Measurements from ENCODE around the gene SHISA7.

The SHISA7 gene

GRCh38 chr19:55447421-55448174, 4.5 kb upstream of the SHISA7 start:
- TF ChIP-seq USF1 (IDR thresholded peaks at IDR 0.05): peak; percentile 64
- TF ChIP-seq TCF12 (IDR thresholded peaks at IDR 0.05; ENCODE audit: low read depth): peak; percentile 33; the same call in 1 of the 2 replicates
- TF ChIP-seq ZBTB7A (IDR thresholded peaks at IDR 0.05; ENCODE audit: low read depth): no peak
- TF ChIP-seq CREB1 (IDR thresholded peaks at IDR 0.05; ENCODE audit: low read depth): no peak
- TF ChIP-seq YY1 (IDR thresholded peaks at IDR 0.05; ENCODE audit: low read depth): 0 out of 2 replicates have a peak, but pooled peaks have one; percentile 17
- TF ChIP-seq RAD21 (IDR thresholded peaks at IDR 0.05; ENCODE audit: low read depth): no peak
- no peak for TF ChIP-seq FOXM1 (IDR thresholded peaks at IDR 0.05; ENCODE audit: borderline replicate concordance, low read depth)
- TF ChIP-seq EGR1 (IDR thresholded peaks at IDR 0.05): no peak
- TF ChIP-seq MAX (IDR thresholded peaks at IDR 0.05): peak; percentile 83
- no peak for TF ChIP-seq TAF1 (IDR thresholded peaks at IDR 0.05; ENCODE audit: low read depth)
- TF ChIP-seq REST (IDR thresholded peaks at IDR 0.05; ENCODE audit: low read depth): no peak
- peak; percentile 45; the same call in 1 of the 2 replicates for TF ChIP-seq EP300 (IDR thresholded peaks at IDR 0.05; ENCODE audit: borderline replicate concordance)
- TF ChIP-seq TEAD4 (IDR thresholded peaks at IDR 0.05): peak; percentile 52; the same call in 1 of the 2 replicates
- peak; percentile 38; the same call in 1 of the 2 replicates for TF ChIP-seq CEBPB (IDR thresholded peaks at IDR 0.05)
- TF ChIP-seq NFIC (IDR thresholded peaks at IDR 0.05): peak; percentile 95

- TF ChIP-seq YY1 (IDR thresholded peaks at IDR 0.05; ENCODE audit: low read depth) (no peak), FOXM1 (IDR thresholded peaks at IDR 0.05; ENCODE audit: borderline replicate concordance, low read depth) (no peak), RAD21 (IDR thresholded peaks at IDR 0.05; ENCODE audit: low read depth) (no peak), CREB1 (IDR thresholded peaks at IDR 0.05; ENCODE audit: low read depth) (no peak), NFIC (IDR thresholded peaks at IDR 0.05) (no peak), MAX (IDR thresholded peaks at IDR 0.05) (no peak), REST (IDR thresholded peaks at IDR 0.05; ENCODE audit: low read depth) (no peak), USF1 (IDR thresholded peaks at IDR 0.05) (no peak), TEAD4 (IDR thresholded peaks at IDR 0.05) (no peak), TCF12 (IDR thresholded peaks at IDR 0.05; ENCODE audit: low read depth) (no peak), TAF1 (IDR thresholded peaks at IDR 0.05; ENCODE audit: low read depth) (no peak)
Observed at GRCh38 chr19:55446060-55446459, 3.0 kb upstream of the SHISA7 start.

- no peak for TF ChIP-seq EGR1 (IDR thresholded peaks at IDR 0.05)
- no peak for TF ChIP-seq TAF1 (IDR thresholded peaks at IDR 0.05; ENCODE audit: low read depth)
- no peak for TF ChIP-seq EP300 (IDR thresholded peaks at IDR 0.05; ENCODE audit: borderline replicate concordance)
- TF ChIP-seq CEBPB (IDR thresholded peaks at IDR 0.05): no peak
- no peak for TF ChIP-seq NFIC (IDR thresholded peaks at IDR 0.05)
- no peak for TF ChIP-seq USF1 (IDR thresholded peaks at IDR 0.05)
- no peak for TF ChIP-seq CREB1 (IDR thresholded peaks at IDR 0.05; ENCODE audit: low read depth)
- TF ChIP-seq MAX (IDR thresholded peaks at IDR 0.05): no peak
- no peak for TF ChIP-seq TEAD4 (IDR thresholded peaks at IDR 0.05)
- TF ChIP-seq TCF12 (IDR thresholded peaks at IDR 0.05; ENCODE audit: low read depth): no peak
- TF ChIP-seq ZBTB7A (IDR thresholded peaks at IDR 0.05; ENCODE audit: low read depth): no peak
- no peak for TF ChIP-seq YY1 (IDR thresholded peaks at IDR 0.05; ENCODE audit: low read depth)
- TF ChIP-seq FOXM1 (IDR thresholded peaks at IDR 0.05; ENCODE audit: borderline replicate concordance, low read depth): no peak
- no peak for TF ChIP-seq RAD21 (IDR thresholded peaks at IDR 0.05; ENCODE audit: low read depth)
- no peak for TF ChIP-seq REST (IDR thresholded peaks at IDR 0.05; ENCODE audit: low read depth)
Observed at GRCh38 chr19:55444646-55445045, 1.5 kb upstream of the SHISA7 start.

Data from Ishikawa (cell line).